GM21515 (cell line): Measurements from ENCODE around the gene KDM2B.

Experiments
- ATAC-seq: cut with Tn5 transposase; IDR thresholded peaks from one replicate; pipeline ENCODE4 v1.9.1; 2021; ENCODE audit not compliant: unreplicated experiment

The KDM2B gene

DNA sequence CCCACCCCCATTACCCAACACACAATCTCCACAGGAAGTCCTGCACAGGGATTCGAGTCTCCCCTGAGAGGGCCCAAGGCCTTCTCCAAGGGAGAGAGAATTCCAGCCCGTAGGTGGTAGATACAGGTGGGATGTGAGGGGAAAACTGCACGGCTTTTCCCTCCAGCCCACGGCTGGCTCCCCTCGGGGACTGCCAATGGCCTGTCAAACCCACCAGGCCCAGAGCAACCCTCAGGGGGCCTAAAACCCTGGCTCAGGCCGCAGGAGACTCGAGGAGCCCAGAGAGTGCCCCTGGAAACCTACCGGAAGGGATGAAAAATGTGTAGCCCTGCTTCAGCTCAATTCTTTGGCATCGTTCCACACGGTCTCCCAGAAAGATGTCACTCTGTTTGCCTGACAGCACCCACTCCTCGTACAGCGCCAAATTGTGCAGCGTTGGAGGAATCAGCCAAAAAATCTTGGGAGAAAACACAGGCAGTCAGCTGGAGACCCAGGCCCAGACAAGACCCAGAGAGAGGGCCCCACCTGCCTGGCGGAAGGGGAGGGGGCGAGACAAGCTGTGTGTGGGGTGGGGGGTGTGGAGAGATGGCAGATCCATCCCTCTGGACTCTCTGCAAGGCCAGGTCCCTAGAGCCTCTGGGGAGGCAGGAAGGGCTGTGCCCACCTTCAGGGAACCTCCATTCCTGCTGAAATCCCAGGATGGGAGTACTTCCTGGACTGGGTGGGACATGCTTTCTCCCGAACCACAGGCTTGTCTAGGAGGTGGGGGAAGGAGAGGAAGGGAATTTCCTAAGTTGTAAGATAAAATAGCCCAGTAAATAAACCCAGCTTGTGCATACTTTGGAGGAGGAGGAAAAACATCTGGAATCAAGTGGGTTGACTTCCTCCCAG lies 48.1 kb downstream of the KDM2B start:
- no peak for ATAC-seq

DNA sequence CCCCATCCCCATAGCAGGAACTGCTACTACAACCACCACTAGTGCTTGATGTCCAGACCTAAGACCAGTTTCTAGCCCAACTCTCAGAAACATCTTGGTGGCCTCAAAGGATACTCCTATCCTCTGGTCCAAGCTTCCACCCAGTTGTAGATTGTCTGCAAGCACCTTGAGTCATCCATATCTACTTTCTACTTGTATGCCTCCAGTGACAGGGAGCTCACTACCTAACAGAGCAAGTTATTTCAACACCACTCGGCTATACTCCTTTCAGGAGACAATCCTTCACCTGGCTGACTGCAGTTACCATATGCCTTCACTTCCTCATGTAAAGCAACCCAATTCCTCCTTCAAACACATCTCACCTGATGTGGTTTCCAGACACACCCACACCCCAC lies 49.5 kb downstream of the KDM2B start:
- ATAC-seq = no peak

DNA sequence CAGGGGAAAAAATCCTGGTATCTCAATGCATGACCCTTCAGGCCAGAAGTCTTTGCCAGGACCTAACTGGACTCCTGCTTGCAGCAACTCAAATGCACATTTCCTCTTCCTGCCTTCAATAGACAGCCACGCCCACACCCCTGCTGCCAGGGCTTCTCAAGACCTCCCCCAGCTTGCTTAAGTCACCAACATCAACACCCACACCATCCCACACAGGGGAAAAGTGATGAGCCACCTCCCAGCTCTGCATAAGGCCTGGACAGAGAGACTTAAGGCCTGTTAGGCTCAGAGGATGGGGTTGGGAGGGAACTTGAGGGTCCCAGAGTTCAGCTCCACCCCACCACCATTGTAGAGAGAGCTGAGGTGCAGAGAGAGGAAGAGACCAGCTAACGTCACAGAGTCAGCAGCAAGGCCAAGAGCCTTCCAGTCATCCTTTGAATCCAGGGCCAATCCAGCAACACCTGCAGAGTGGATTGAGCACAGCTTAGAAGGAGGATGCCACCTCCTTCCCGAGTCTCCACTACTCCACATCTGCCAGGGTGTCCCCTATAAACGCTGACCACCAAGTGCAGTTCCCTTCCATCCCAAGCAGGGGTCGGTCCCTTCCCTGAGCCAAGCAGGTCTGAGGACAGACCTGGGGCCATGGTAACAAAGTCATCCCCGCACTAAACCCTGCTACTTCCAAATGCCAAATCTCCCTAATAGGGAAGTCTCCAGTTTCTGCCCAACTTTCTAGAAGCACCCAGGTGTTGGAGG lies 50.0 kb downstream of the KDM2B start:
- ATAC-seq = no peak

DNA sequence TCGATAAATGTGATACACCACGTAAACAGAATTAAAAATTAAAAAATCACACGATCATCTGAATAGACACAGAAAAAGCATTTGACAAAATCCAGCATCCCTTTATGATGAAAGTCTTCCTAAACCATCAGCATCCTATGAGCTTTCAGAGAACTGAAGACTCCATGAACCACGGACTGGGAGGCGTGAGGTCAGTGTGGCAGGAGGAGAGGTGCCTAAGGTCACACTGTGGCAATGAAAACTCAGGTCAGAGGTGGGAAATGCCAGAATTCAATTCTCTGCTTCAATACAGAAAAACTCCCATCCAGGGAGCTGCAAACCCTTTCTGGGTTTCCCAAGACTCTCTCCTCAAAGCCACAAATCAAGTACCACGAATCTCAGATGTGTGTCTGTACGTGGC lies 51.6 kb downstream of the KDM2B start:
- no peak for ATAC-seq

DNA sequence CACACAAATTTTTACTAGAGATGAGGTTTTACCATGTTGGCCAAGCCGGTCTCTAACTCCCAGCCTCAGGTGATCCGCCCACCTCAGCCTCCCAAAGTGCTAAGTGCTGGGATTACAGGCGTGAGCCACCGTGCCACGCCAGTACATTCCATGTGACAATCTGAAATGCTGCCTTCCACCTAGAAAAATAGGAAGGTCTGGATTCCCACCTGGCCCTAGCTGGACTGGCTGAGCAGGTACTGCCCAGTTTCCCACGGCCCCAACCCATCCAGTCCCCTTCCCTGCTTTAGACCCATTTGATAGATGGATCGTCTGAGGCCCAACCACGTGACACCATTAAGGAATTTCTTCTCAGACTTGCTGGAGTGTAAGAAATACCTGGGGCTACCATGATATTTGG lies 55.4 kb downstream of the KDM2B start:
- no peak for ATAC-seq

DNA sequence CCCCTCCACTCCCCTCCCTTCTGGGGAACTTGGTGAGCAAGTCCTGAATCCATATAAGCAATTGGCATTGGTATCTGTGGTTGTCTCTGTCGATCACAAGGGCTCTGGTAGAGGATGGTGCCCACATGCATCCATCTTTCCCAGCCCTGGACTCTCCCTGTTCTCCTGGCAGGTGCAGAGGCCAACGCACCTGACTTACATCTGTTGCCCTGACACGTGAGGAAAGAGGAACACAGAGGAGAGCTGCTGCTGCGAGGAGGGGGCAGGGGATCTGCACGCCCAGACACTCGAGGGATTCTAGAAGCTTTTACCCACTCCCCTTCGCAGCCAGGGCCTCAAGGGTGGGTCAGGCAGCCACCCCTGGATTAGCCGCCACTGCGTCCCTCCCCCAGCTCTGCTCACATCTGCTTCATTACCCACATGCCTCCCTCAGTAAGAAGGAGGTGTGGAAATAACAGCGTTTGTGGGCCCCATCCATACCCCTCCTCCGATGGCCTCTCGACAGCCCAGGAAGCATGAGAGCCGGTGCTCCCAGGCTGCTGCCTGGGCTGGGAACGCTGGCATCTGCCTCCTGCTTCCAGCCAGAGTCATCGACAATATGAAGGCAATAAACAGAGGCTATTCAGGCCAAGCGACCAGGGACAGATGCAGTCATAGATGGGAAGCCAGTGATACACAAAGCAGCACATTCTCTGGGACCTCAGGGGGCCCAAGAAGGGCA lies 56.5 kb downstream of the KDM2B start:
- ATAC-seq = no peak

DNA sequence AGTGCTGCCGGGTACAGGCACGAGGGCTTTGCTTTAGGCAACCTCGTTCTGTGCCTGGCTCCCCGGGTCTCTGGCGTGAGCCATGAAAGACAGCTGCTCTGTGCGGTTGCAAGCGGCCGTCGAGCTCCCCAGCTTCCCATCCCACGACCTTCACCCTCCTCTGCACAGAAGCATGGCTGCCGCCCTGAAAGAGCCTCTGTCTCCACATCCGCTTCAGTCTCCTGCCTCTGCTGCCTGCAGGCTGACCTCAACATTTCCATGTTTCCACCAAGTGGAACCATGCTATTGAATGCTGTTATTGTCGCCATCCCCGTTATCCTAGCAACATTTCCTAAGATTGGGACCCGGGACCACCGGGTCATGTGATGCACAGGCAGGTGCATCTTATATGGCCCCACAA lies 57.1 kb downstream of the KDM2B start:
- ATAC-seq = no peak

DNA sequence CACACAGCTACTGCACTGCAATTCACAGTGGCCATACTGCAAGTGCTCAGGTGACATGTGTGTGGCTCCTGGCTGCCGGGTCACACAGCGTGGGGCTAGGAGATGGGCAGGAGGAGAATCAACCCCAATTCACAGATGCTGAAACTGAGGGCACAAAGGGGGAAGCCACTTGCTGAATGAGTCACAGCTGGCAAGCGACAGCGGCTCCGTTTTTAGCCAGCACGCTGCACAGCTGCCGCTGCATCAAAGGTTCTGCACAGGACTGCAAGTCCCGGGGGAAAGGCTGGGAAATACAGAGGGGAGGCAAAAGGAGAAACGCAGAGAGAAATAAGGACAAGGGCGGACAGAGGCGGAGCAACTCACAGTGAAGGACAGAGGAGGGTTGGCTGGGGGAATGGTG lies 57.9 kb downstream of the KDM2B start:
- no peak for ATAC-seq

DNA sequence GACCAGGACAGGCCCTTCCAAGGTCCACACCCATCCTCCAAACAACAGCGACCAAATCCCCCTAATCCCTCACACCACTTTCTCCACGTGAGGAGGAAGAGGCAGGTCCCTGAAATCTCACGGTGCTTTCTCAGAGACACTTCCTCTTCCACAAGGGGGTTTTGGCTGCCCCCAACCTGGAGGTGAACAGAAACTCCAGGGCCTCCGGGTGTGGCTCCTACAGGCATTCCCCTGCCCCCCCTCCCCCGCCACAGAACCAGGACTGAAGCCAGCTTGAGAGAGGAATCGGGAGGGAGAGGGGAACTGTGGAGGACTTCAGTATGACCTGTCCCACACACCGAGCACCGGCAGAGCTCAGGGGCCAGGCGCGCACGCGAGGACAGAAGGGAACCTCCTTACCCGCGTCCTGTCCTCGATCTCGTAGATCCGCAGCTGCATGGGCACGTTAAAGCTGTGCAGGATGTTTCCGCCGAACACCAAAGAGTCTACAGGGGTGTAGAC lies 60.2 kb downstream of the KDM2B start:
- no peak for ATAC-seq

DNA sequence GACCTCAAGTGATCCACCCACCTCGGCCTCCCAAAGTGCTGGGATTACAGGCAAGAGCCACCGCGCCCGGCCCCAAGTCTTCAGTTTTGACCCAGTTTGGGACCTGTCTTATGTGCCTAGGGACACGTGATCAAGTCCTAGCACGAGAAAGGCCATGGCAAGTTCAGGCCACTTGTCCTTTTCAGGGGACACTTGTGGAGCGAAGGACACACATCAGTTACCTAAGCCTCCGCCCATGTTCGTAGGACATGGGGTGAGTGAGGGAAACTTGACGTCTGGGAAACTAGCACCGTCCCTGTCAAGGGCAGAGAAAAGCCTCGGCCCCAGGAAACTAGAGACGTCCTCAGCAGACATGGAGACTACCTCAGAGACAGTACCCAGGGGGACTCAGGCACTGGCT lies 60.7 kb downstream of the KDM2B start:
- no peak for ATAC-seq

DNA sequence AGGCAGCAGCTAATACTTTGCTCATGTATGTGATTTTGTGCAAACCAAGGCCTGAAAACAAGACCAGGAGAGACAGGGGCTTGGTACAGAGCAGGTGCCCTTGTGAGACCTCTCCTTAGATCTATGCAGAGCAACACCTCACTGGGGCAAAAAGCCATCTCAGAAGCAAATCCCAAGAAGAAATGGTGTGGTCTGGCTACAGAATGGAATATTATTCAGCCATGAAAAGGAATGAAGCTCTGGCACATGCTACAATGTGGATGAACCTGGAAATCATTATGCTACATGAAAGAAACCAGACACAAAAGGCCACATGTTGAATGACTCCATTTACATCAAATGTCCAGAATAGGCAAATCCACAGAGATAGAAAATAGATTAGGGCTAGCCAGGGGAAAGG lies 61.6 kb downstream of the KDM2B start:
- ATAC-seq = no peak

DNA sequence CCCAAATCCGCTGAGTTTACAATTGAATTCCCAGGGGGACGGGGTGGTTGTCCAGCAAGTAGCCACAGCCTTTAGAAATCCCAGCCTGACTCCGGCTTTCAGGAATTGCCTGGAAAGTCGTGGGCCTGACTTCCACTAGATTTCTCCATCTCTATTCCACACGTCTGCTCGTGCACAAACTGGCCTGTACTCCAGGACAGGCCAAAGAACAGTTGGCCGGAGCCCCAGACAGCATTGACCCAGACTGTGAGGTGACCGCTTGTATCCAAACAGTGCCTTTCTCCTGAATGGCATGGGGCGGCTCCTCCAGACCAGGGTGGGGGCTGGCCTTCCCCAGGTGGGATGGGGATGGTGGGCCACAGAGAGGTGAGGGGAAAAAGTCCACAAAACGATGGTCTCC lies 62.2 kb downstream of the KDM2B start:
- ATAC-seq = no peak

DNA sequence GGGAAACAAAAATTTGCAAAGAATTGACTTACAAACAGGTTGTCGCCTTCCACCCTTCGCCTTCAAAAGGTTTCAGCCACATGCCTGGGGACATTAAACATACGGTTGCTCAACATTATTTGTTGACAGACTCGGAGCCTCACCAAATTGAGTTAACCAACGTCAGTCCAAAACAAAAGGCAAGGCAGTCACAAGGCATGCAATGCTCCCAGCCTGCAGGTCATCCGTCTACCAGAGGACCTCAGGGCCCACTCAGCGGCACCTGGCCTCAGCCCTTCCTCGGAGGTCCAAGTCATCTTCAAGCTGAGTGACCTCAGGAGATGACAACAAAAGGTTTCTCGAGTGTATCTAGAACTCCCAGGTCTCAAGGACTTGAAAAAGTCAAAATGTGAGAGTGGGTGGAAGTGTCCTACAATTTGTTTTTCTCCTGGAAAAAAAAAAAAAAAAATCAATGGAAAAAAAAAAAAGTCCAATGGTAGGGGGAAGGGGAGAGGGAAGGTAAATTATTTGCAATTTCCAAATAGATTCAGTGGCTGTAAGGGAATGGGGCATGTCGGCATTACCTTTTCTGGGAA lies 64.3 kb downstream of the KDM2B start:
- ATAC-seq = no peak

DNA sequence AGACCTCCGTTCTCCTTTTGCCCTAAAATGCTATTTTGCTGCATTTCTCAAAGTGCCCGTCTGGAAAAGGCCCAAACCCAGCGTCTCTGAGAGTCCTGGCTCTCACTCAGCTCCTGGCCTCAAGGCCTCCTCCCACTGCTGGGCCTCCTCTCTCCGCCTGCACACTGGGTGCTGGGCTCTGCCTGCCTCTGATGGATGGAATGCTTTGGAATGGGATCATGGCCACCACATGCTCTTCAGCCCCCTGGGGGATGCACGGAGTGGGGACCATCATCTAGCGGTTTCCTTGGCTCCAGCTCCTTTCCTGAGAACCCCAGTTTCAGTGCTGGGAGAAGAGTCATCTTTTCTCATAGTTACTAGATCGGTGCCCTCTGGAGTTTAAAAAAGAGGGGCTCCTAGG lies 65.2 kb downstream of the KDM2B start:
- no peak for ATAC-seq

DNA sequence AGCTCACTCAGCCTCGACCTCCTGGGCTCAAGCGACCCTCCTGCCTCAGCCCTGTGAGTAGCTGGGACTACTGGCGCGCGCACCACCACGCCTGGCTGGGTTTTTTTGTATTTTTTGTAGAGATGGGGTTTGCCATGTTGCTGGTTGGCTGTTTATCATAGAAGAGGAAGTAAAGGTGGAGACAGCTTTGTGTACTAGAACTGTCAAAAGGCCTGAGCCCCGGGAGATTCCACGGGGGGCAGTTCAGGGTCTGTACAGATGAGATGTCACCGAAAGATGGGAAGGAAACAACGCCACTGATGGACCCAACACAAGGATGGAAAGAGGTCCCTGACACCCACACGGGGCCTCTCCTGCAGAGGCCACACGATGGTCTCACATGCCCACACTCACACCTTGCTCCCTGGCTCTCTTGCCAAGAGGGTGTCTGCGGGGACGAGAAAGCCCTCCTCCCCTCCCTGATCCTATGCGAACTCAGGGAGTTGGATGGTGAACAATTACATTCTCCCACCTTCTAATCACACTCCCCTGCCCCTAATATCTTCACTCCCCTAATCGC lies 66.6 kb downstream of the KDM2B start:
- peak; percentile 42 for ATAC-seq

DNA sequence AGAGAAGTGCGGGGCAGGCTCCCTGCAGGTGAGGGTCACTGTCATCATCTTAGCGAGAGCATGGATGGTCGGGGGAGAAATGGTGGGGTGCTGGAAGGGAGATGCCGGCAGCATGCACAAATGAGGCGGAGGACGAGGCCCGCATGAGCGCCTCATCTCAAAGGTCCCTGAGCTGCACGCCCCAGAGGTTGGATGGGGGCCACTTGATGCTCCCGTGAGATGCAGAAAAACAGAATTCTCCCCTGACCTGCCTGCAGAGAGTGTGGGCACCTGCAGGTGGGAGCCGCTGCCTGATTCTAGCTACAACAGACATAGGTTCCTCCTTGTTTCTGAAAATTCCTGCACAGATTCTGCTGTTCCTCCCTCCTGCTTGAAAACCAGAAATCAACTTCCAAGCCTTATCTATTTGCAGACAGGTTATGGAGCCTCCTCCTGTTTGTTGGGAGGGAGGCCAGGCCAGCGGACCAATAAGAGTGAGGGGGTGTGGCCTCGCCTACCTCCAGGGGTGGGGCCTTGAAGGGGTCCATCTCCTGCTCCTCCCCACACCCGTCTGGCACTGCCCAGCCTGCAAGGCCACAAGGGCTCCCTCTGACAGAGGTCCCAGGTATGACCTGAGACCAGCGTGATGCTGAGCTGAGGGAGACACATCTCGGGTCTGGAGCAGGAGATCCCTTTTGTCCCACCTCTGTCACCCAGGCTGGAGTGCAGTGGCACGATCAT lies 67.2 kb downstream of the KDM2B start:
- ATAC-seq = peak; percentile 66

DNA sequence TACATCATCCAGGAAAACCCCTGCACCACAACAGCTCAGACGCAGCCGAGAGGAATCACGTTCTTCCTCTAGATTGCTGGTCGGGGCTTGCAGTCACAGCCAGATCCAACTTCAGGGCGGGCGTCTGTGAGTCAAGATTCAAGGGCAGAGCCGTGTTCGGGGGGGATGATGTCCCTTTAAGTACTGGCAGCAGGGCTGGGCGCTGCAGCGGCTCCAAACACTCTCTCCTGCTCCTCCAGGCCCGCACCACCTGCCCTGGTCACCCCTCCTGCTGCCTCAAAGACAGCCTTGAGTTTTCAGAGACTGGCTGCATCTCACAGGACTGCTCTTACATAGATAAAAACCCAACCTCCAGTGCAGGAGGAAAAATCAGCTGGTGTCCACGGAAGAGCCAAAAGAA lies 68.3 kb downstream of the KDM2B start:
- ATAC-seq = no peak

DNA sequence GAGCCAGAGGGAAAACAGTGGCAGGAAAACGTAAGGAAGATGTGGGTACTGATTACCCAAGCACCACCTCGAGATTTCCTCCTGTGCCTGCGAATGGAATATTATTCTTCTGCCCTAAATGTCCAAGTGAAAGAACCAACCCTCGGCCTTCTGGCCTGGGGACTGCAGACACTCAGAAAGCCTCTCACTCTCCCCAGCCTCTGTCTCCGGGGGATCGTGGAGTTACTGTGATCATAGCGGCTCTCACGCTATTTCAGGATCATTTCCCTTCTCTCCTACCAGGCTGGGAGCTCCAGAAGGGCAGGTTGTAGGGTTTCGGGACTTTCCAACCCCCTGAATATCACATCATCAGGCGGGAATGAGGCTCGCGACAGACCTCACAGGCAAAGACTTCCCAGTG lies 68.9 kb downstream of the KDM2B start:
- ATAC-seq = no peak

DNA sequence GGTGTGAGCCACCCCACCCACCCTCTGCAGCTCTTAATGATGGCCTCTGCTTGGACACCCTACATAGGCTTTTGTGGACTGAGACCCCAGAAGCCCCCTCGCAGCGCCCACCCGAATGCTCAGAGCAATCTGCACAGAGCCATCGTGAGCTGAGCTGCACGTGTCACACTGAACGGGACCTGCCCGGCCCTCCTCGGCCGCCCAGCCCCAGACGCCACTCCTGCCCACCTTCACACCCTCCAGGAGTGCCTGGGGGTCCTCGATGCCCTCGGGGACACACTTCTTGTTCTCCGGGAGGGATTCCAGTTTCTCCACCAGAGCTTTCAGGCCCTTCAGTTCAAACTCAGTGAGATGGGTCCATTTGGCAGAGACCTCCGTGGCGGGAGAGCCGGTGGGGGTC lies 71.5 kb downstream of the KDM2B start:
- no peak for ATAC-seq

DNA sequence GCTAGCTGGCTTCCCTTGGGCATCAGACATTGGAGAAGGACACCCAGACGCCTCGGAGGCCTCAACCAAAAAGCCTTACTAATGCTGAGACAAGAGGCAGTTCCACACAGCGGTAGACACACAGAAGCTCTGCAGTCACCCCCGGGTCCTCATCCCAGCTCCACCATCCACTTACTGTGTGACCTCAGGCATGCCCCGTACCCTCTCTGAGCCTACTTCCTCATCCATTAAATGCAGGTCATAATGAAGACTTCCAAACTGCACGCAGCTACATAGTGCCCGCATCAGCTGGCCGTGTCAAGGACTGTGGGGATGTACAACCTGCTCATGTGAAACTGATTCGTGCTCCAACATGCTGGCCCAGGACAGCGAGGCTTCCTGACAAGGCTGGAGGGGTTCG lies 72.3 kb downstream of the KDM2B start:
- ATAC-seq = no peak
